22Rv1 (cell line): Measurements from ENCODE around the gene ALAS1.

Experiments
- H3K27ac ChIP-seq: fragments of 450-650 bp; 2 replicates; pipeline ENCODE4 v1.5.1; 2017
- ZFX ChIP-seq: fragments of 450-650 bp; IDR thresholded peaks from 2 replicates; pipeline ENCODE4 v1.6.1; 2017; ENCODE audit warnings: antibody characterized with exemption, borderline replicate concordance
- TF ChIP-seq, protein P1 (sequence below): fragments of 450-650 bp; IDR thresholded peaks from 2 replicates; pipeline ENCODE4 v1.5.1; 2017; ENCODE audit warnings: mild to moderate bottlenecking

ALAS1 gene

DNA sequence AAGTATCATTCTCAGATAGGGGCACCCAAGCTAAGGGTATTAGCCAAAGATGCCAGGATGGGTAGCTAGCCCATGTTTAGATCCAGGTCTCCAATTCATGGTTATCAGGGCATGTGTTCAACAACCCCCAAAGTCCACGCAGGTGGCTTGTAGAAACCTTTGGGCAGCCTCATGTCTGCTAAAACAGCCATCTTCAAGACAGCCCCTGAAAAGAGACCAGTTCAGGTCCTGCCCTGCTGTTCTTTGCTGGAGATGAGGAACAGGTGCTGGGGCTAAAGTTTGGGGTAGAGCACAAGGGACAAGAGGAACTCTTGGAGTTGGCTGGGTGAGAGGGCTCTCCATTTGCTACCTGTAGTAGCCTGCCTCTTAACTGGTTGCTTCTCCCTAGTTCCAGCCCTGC, 52.2 kb downstream of the ALAS1 start:
- TF ChIP-seq ZFX, result no peak
- TF ChIP-seq, protein P1, sequence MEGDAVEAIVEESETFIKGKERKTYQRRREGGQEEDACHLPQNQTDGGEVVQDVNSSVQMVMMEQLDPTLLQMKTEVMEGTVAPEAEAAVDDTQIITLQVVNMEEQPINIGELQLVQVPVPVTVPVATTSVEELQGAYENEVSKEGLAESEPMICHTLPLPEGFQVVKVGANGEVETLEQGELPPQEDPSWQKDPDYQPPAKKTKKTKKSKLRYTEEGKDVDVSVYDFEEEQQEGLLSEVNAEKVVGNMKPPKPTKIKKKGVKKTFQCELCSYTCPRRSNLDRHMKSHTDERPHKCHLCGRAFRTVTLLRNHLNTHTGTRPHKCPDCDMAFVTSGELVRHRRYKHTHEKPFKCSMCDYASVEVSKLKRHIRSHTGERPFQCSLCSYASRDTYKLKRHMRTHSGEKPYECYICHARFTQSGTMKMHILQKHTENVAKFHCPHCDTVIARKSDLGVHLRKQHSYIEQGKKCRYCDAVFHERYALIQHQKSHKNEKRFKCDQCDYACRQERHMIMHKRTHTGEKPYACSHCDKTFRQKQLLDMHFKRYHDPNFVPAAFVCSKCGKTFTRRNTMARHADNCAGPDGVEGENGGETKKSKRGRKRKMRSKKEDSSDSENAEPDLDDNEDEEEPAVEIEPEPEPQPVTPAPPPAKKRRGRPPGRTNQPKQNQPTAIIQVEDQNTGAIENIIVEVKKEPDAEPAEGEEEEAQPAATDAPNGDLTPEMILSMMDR, result no peak
- H3K27ac ChIP-seq, result peak overlapping the region; percentile 22

DNA sequence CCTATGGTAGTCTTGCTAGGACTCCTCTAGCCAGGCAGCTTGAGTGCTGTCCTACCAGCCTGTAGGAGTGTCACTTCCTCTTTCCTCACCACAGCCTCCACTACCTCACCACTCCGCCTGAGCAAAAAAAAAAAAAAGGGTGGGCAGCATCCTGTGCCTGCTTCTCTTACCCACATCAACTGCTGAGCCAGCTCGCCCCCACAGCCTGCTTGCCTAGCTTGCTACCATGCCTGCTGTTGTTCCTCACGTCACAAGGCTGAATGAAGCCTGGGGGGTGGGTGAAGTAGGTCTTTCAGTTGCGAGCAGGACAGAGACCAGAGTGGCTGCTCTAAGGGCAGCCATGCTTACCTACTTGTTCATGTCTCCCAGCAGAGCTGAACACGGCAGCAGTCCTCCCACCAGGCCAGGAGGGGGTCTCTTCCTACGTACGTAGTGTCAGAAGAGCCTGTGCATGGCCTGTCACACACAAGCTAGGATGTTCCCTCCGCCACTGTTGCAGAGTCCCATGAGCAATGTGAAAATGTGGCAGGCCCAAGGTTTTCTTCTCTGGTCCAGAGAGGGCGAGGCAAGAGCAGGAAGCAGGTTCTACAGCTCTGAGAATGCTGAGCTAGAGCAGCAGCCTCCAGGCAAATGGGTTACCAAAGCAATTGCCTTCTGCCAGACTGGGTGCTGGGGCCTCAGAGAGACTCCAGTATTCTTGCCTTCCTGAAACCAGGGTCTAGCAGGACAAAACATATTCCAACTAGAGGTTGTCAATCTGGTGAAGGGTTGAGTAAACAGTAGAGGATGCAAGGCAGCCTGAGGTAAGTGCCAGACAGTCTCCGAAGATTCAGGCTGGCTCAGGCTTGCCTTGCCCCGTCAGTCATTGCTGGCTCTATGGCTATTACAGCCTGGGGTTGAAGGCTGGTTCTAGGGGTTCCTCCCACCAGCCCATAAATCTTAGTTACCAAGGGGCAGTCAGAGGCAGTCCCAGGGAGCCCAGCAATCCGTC, 55.6 kb downstream of the ALAS1 start:
- peak overlapping the region; percentile 22; the same call in 1 of the 2 replicates for H3K27ac ChIP-seq
- no peak for TF ChIP-seq ZFX
- TF ChIP-seq, protein P1, result no peak

DNA sequence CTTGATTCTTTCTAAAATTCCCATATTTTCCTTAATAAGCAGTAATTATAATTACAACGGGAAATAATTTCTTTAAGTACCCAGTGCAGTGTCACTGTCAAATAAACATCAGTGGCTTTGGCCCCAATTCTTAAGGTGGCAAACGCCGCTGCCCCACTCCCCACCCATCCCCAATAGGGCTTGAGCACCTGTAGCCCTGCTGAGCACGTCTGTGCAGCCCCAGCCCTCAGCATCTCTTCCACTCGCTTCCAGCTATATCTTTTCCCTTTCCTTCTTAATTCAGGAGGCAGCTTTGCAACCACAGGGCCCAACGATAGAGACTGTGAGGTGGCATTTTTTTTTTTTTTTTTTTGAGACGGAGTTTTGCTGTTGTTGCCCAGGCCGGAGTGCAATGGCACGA, 56.6 kb downstream of the ALAS1 start:
- no peak for TF ChIP-seq ZFX
- no peak overlapping the region for H3K27ac ChIP-seq

DNA sequence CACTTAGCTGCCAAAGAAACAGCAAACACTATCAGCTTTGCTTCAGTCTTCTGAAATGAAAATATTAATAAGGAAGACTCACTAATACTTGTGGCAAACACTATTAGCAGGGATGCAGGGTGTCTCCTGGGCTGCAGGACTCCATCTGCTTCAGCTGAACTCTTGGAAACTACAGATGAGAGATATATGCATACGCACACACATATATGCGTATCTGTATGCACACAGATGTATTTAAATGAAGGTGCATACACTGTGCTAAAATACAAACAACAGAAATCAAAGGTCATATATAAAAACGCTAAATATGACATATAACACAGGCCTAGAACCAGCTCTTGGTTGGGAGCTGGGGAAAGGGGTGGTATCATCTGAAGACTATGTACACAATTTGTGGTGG, 58.2 kb downstream of the ALAS1 start:
- no peak for TF ChIP-seq ZFX
- TF ChIP-seq, protein P1, result no peak
- no peak overlapping the region for H3K27ac ChIP-seq

DNA sequence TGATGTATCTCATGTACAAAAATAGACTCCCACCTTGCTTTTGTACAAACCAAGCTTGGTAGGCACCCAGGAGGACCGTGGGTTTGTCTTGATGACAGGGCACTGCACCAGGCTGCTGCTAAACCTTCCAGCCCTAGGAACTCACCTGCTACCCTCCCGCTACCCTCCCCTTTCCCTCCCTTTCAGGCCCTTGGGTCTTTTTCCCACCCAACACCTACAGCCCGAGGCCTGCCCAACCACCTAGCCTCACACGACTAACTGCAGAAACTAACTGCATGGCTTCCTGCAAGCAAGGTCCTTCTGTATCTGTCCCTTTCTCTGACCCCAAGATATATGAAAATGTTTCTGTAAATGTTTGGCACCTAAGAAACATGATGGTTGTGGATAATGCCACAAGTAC, 58.7 kb downstream of the ALAS1 start:
- TF ChIP-seq, protein P1, result no peak
- TF ChIP-seq ZFX, result no peak
- H3K27ac ChIP-seq, result no peak overlapping the region

DNA sequence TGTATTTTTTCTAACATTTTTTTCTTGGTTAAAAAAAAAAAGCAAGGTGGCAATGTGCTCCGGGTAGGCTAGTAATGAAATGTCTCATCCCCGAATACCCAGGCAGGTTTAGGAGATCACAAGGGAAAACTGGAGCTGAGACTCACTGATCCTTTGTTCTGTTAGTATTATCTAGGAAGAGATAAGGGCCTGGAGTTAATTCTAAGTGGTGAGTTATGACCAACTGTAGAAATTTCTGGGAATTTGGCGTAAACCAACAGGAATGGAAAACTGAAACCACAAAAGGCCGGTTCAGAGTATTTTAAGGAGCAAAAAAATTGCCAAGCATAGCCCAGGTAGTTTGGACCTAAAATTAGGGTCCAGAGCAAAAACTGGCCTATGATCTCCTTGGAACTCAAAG, 60.0 kb downstream of the ALAS1 start:
- TF ChIP-seq, protein P1, result no peak
- no peak for TF ChIP-seq ZFX
- H3K27ac ChIP-seq, result no peak overlapping the region

DNA sequence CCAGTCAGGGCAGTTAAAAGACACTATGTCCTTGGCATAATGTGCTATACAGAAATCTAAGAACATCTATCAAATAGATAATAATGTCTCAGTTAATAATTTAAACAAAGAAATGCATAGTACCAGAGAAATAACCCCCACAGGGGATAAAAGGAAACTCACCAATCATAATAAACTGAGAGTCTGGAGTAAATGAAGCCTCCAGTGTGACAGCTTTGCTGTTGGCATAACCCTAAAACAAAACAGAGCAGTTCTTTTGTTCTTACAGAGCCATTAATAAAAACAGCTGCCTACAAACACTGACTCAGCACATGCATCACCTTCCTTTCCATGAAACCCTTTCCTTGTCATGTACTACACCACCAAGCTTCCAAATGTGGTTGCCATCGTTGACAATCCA, 61.1 kb downstream of the ALAS1 start:
- no peak overlapping the region; the same call in 1 of the 2 replicates for H3K27ac ChIP-seq
- TF ChIP-seq, protein P1, result no peak
- no peak for TF ChIP-seq ZFX
